CD4-positive, alpha-beta T cell treated with Interleukin-6 for 4 hours (primary cell): ENCODE data around the gene SNX25.
"Not testable (repeated sequence)": the region's sequence is repeated elsewhere in the genome, so short reads cannot be mapped to it uniquely, and the experiment has no call there.

Source experiments
- DNase-seq: peaks from one replicate; pipeline ENCODE4 v3.0.0-alpha.2; 2020; ENCODE audit warnings: mixed read lengths

Gene SNX25

GRCh38 chr4:185209031-185209851 is at the start of gene SNX25:
SNX25 (plus strand) TSS chr4:185209598; CDS start chr4:185209827, 229 bp downstream.
- DNase-seq: peak; percentile 92

- DNase-seq: no peak
These were observed 43.8 kb upstream of the SNX25 start for GRCh38 chr4:185165605-185166063.

- no peak for DNase-seq
These were observed 42.2 kb upstream of the SNX25 start for GRCh38 chr4:185167234-185167633.

- no peak for DNase-seq
These were observed 37.9 kb upstream of the SNX25 start for GRCh38 chr4:185171373-185172071.

DNA sequence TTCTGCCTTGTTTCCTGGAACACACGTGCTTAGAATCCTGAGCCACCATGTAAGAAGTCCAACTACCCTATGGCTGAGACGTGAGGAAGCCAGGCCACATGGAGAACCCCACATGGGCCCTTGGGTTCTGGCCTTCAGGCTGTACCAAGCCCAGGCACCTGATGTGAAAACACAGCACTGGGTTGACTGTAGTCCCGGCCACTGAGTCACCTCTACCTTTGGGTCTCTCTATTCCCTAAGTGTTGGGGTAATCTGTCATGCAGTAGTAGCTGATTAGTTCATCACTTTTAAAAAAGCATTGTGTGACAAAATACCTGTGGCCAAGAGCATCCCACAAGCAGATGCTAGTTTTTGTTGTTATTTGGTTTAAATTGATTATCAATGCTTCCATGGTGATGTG is 29.9 kb upstream of the SNX25 start:
- no peak for DNase-seq

GRCh38 chr4:185182239-185182638 is 27.2 kb upstream of the SNX25 start:
- DNase-seq: no peak

DNA sequence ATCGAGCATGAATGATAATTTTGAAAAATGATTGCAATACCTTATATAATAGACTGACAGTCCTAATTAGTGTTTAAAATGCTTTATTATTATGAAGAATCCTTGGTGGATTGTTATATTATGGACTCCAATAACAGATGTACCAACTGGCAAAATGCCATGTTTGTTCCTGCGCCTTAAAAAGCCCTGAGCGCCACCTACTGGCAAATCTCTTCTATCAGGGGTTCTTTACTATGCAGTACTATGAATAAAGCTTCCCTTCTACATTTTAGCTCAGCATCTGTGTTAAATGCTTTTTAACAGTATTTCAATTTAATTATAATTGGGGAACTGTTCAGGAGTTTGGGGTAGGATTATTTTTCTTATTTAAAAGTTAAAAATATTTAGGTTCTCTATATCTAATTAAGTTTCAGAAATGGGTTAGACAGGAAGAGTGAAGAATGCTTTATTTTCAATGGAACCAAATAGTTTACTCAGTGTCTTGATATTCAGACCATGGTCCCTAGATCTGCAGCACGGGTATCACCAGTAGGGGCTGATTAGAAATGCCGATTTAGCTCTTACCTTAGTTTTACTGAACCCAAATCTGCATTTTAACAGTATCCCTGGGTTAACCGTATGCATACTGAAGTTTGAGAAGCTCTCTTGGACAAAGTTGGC is 25.6 kb upstream of the SNX25 start:
- DNase-seq: peak; percentile 87

GRCh38 chr4:185186769-185187168 is 22.6 kb upstream of the SNX25 start:
- DNase-seq: no peak

- DNase-seq: no peak
These were observed 19.6 kb upstream of the SNX25 start for GRCh38 chr4:185189606-185190305.

DNA sequence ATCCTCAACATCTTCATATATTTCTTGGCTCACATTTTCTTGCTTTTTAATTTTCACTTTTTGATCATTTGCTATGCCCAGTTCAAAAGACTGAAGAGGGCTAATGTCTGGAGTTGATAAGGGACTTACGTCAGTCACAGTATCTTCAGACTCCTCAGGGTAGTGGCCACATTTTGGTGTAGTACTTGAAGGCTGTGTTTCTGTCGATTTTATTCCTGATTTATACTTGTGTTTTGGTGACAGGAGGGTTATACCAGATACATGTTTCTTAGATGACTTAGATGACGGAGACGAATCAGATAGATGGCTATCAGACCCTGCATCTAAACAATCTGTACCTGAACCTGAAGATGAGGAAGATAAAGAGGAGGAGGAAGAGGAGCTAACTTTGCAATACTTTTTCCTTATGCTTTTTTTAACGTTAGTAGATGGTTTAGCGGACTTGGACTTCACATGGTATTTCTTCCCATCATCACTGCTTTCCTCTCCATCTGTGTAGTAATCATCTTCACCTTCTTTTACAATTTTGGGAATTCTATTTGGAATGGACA is 19.0 kb upstream of the SNX25 start:
- DNase-seq: no peak

DNA sequence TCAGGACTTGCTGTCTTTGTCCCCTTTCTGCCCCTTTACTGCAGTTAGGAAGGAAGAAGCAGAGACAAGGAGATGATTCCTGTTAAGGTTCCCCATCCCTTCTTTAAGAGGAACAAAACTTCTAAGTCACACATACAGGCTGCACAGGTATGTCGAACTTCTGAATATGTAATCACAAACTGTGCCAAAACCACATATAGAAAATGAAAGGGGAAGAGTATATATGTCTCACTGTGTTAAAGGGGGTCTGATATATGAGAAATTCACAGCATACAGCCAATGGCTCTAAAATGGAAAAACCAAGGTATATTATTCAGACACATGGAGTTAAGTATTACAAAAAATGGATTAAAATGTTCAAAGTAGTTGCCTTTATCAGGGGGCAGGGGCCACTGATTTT is 17.3 kb upstream of the SNX25 start:
- no peak for DNase-seq

- no peak for DNase-seq
These were observed 14.2 kb upstream of the SNX25 start for GRCh38 chr4:185194924-185195888.

- no peak for DNase-seq
These were observed 13.0 kb upstream of the SNX25 start for GRCh38 chr4:185196437-185196836.

DNA sequence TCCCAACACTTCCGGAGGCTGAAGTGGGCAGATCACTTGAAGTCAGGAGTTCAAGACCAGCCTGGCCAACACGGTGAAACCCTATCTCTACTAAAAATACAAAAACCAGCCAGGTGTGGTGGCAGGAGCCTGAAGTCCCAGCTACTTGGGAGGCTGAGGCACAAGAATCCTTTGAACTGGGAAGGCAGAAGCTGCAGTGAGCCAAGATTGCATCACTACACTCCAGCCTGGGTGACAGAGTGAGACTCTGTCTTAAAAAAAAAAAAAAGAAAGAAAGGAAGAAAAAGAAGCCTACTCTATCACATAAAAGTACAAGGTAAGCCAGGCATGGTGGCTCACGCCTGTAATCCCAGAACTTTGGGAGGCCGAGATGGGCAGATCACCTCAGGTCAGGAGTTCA is 11.2 kb upstream of the SNX25 start:
- not testable (repeated sequence) for DNase-seq

DNA sequence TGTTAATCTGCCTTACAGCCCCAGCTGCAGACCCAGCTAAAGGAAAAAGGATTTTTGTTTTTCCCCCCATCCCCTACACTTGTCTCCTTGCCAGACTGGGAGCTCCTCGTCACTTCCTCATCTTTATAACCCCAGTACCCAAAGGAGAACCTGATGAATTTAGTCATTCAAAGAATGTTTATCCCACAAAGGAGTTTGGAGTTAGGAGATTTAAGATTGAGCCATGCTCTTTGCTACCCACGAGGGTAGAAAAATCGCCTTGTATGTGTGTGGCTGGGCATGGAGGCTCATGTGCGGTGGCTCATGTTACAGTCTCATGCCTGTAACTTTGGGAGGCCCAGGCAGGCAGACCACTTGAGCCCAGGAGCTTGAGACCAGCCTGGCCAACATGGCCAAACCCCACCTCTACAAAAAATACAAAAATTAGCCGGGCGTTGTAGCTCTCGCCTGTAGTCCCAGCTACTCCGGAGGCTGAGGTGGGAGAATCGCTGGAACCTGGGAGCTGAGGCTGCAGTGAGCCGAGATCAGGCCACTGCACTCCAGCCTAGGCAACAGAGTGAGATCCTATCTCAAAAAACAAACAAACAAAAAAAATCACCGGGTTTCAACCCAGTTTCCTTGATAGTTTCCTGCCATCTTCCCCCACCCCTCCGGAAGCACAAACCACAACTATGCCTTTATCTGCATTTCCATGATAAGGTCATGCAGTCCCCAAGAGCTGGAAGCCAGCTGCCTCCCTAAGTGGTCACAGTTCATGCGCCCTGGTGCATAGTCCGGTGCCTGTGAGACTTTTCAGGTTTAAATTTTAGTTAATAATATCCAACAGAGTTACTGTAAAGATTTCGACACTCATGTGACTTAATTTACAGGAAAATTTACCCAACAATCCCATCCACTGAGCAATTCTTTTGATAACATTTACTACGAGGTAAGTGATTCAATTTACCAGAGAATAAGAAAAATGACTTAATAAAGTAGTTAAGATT is 7.1 kb upstream of the SNX25 start:
- DNase-seq: no peak

DNA sequence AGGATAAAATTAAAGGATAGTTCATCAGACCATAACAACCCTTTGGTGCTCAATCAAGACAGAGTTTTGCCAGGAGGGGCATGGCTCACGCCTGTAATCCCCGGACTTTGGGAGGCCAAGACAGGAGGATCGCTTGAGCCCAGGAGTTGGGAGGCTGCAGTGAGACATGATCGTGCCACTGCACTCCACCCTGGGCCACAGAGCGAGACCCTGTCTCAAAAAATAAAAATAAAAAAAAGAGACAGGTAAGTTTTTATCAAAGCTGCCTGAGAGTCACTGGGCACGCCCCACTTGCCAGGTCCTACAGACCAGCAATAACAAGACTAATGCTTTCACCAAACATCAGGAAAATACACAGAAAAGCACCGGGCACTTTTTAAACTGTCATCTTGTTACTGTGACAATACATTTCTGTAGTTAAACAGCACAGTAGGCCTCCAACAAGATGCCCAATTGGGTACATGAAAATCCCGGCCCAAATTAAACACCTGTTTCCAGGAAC is 6.4 kb upstream of the SNX25 start:
- no peak for DNase-seq

- peak; percentile 90 for DNase-seq
These were observed 5.7 kb upstream of the SNX25 start, which contains the start of gene CFAP97 for GRCh38 chr4:185203486-185204237. CFAP97 (minus strand) TSS chr4:185204000; CDS start chr4:185191196, 12,804 bp downstream.

- no peak for DNase-seq
These were observed 5.0 kb upstream of the SNX25 start for GRCh38 chr4:185204238-185204910.
